CD14-positive monocyte (primary cell): ENCODE measurements around the gene CCNL1. TPM values are rescaled to one million over a fixed set of nuclear protein-coding genes. Genes with fewer than 3 reads are reported as not detected.

Experiments
- DNase-seq, 3 donors: peaks; one replicate each; pipeline ENCODE4 v3.0.0-alpha.2; 2011 to 2022
- H2AFZ ChIP-seq: 2 replicates; pipeline ENCODE4 v1.6.0; 2012; ENCODE audit warnings: mild to moderate bottlenecking, low read depth, low read length, inconsistent platforms; ENCODE audit not compliant: insufficient read depth, poor library complexity, severe bottlenecking
- H3K27ac ChIP-seq, 2 donors: 1 replicate in 1 of 2; 2 replicates in 1 of 2; pipeline ENCODE4 v1.5.1; 2012 to 2013; ENCODE audit warnings: low read length in 2 of 2, control low read depth in 1 of 2, inconsistent platforms in 1 of 2, low read depth in 1 of 2, mild to moderate bottlenecking in 1 of 2
- H3K27me3 ChIP-seq, 2 donors: one replicate each; pipeline versions ENCODE4 v1.6.0 to v1.6.1; 2011 to 2013; ENCODE audit warnings: low read length in 2 of 2; ENCODE audit not compliant: control insufficient read depth in 2 of 2, insufficient read depth in 2 of 2
- H3K36me3 ChIP-seq, 2 donors: replicated peaks in 1 of 2; 1 replicate in 1 of 2; 2 replicates in 1 of 2; pipeline versions ENCODE4 v1.5.1 to v1.6.1; 2012 to 2013; ENCODE audit warnings: low read length in 2 of 2, control low read depth in 1 of 2, inconsistent platforms in 1 of 2, mild to moderate bottlenecking in 1 of 2; ENCODE audit not compliant: insufficient read depth in 2 of 2, control insufficient read depth in 1 of 2
- H3K4me1 ChIP-seq, 2 donors: 1 replicate in 1 of 2; 2 replicates in 1 of 2; pipeline versions ENCODE4 v1.5.1 to v1.6.1; 2012 to 2013; ENCODE audit warnings: low read length in 2 of 2, control low read depth in 1 of 2, inconsistent platforms in 1 of 2, mild to moderate bottlenecking in 1 of 2, moderate library complexity in 1 of 2; ENCODE audit not compliant: insufficient read depth in 2 of 2, control insufficient read depth in 1 of 2
- H3K4me2 ChIP-seq: replicated peaks from 2 replicates; pipeline ENCODE3; 2012; ENCODE audit warnings: low read length, moderate library complexity, mild to moderate bottlenecking; ENCODE audit not compliant: poor library complexity, severe bottlenecking; ENCODE audit errors: extremely low read depth
- H3K4me3 ChIP-seq, 3 experiments: fragments of 200-600 bp in 1 of 3; sonication (generic) in 1 of 3; replicated peaks in 1 of 3; 1 replicate in 2 of 3; 2 replicates in 1 of 3; pipeline ENCODE4 v1.5.1; 2011 to 2013; ENCODE audit warnings: low read length in 3 of 3, mild to moderate bottlenecking in 3 of 3, control low read depth in 2 of 3, low read depth in 2 of 3, inconsistent platforms in 1 of 3, moderate library complexity in 1 of 3
- H3K79me2 ChIP-seq: 2 replicates; pipeline ENCODE4 v1.6.0; 2012; ENCODE audit warnings: mild to moderate bottlenecking, control low read depth, inconsistent platforms, low read length, moderate library complexity; ENCODE audit not compliant: insufficient read depth
- H3K9ac ChIP-seq: 2 replicates; pipeline ENCODE4 v1.6.0; 2017; ENCODE audit warnings: low read length, mild to moderate bottlenecking; ENCODE audit not compliant: insufficient read depth, poor library complexity, severe bottlenecking
- H3K9me3 ChIP-seq, 2 donors: replicated peaks in 1 of 2; 1 replicate in 1 of 2; 2 replicates in 1 of 2; pipeline versions ENCODE4 v1.5.1 to v1.6.1; 2012 to 2013; ENCODE audit warnings: low read length in 2 of 2, control low read depth in 1 of 2; ENCODE audit not compliant: control insufficient read depth in 1 of 2, insufficient read depth in 1 of 2
- H4K20me1 ChIP-seq: 2 replicates; pipeline ENCODE4 v1.6.0; 2012; ENCODE audit warnings: mild to moderate bottlenecking, low read length, control low read depth, moderate library complexity; ENCODE audit not compliant: insufficient read depth
- H3K27ac Mint-ChIP-seq, 7 donors: one replicate each; pipeline ENCODE4 v1.8.0; 2020; ENCODE audit warnings: mild to moderate bottlenecking in 7 of 7, mixed read lengths in 7 of 7, moderate library complexity in 6 of 7, inconsistent platforms in 2 of 7
- H3K27me3 Mint-ChIP-seq, 3 donors: one replicate each; pipeline ENCODE4 v1.8.0; 2021 to 2022; ENCODE audit warnings: low read depth in 3 of 3, mild to moderate bottlenecking in 3 of 3, mixed read lengths in 3 of 3, moderate library complexity in 3 of 3, inconsistent platforms in 1 of 3
- H3K36me3 Mint-ChIP-seq, 2 donors: one replicate each; pipeline ENCODE4 v1.8.0; 2020; ENCODE audit warnings: mixed read lengths in 2 of 2, inconsistent platforms in 1 of 2, mild to moderate bottlenecking in 1 of 2
- H3K4me1 Mint-ChIP-seq: one replicate; pipeline ENCODE4 v1.8.0; 2020; ENCODE audit warnings: mild to moderate bottlenecking, mixed read lengths
- H3K4me3 Mint-ChIP-seq, 2 donors: one replicate each; pipeline ENCODE4 v1.8.0; 2020; ENCODE audit warnings: mild to moderate bottlenecking in 2 of 2, mixed read lengths in 2 of 2, moderate library complexity in 1 of 2
- H3K9me3 Mint-ChIP-seq, 7 donors: one replicate each; pipeline ENCODE4 v1.8.0; 2020 to 2022; ENCODE audit warnings: mixed read lengths in 7 of 7, mild to moderate bottlenecking in 6 of 7, moderate library complexity in 6 of 7, inconsistent platforms in 2 of 7
- WGBS: methylation state at CpG from one replicate; pipeline ENCODE4 v1.1.5; 2013; ENCODE audit warnings: missing lambda C conversion rate; ENCODE audit not compliant: insufficient coverage; 5-methylcytosine and 5-hydroxymethylcytosine counted together
- intact Hi-C, 2 donors: fragments of 100-400 bp; cut with micrococcal nuclease; formaldehyde crosslinking; loops; one replicate each; pipeline versions ENCODE4 v1.15.0 to v1.15.1; 2023
- polyA plus RNA-seq, 3 donors: library from polyadenylated mRNA; depleted of rRNA in 1 of 3; unstranded in 2 of 3; stranded (reverse) in 1 of 3; fragments of 300-500 nt in 2 of 3; fragments of >200 nt in 1 of 3; fragmentation: Illumina TruSeq in 2 of 3; gene quantifications; 1 replicate in 2 of 3; 2 replicates in 1 of 3; pipeline ENCODE4 v1.2.3, GENCODE V29; 2012 to 2021
- TF ChIP-seq, protein P1 (sequence below): fragments of 200-600 bp; IDR thresholded peaks from one replicate; pipeline ENCODE4 v1.8.0; 2022; ENCODE audit warnings: antibody characterized with exemption, mild to moderate bottlenecking

The CCNL1 gene
- polyA plus RNA-seq, 3 donors, result 32.0 to 751 (median 42.3) TPM

DNA sequence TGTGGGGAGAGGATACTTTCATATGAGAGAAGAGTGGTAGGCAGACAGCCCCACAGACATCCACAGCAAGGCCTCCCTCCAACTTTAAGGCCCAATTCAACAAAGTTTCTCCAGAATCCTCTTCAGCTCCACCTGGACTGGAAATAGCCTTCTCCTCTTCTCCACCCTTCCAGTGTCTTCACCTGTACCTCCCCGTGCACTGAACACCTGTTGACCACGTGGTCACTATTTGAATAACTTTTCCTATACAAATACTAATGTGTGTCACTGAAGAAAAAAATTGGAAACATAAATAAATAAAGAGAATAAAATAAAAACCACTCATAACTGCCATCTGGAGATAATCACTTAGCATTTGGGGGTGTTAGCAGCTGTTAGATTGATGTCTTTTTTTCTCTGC, 52.9 kb downstream of the CCNL1 start:
- H3K27ac ChIP-seq, result no peak overlapping the region
- no CpG with 5 or more reads among the region's 2 CpGs for WGBS
- Mint-ChIP-seq H3K4me3 (no peak overlapping the region), H3K27me3 (peaks cover 2% of the 10 kb centered on the region in 3 donors), H3K9me3 (no peaks in the 10 kb centered on the region), H3K4me1 (peaks cover under 1% of the 10 kb centered on the region), H3K27ac (peak overlapping the region in 1 of 7 donors; percentile 46), H3K36me3 (no peaks in the 10 kb centered on the region)
- no peak overlapping the region for H3K4me2 ChIP-seq
- intact Hi-C loops, result no loop called here
- TF ChIP-seq, protein P1, sequence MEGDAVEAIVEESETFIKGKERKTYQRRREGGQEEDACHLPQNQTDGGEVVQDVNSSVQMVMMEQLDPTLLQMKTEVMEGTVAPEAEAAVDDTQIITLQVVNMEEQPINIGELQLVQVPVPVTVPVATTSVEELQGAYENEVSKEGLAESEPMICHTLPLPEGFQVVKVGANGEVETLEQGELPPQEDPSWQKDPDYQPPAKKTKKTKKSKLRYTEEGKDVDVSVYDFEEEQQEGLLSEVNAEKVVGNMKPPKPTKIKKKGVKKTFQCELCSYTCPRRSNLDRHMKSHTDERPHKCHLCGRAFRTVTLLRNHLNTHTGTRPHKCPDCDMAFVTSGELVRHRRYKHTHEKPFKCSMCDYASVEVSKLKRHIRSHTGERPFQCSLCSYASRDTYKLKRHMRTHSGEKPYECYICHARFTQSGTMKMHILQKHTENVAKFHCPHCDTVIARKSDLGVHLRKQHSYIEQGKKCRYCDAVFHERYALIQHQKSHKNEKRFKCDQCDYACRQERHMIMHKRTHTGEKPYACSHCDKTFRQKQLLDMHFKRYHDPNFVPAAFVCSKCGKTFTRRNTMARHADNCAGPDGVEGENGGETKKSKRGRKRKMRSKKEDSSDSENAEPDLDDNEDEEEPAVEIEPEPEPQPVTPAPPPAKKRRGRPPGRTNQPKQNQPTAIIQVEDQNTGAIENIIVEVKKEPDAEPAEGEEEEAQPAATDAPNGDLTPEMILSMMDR, result no peak
- no peaks in the 10 kb centered on the region for H3K9me3 ChIP-seq
- H2AFZ ChIP-seq, result no peak overlapping the region
- peaks cover 0 to 2% of the 10 kb centered on the region in 2 donors for H3K4me1 ChIP-seq
- no peaks in the 10 kb centered on the region for H3K79me2 ChIP-seq
- H4K20me1 ChIP-seq, result no peaks in the 10 kb centered on the region
- no peak overlapping the region for H3K9ac ChIP-seq
- DNase-seq, result no peak
- H3K27me3 ChIP-seq, result no peaks in the 10 kb centered on the region
- no peak overlapping the region for H3K4me3 ChIP-seq
- no peaks in the 10 kb centered on the region for H3K36me3 ChIP-seq

DNA sequence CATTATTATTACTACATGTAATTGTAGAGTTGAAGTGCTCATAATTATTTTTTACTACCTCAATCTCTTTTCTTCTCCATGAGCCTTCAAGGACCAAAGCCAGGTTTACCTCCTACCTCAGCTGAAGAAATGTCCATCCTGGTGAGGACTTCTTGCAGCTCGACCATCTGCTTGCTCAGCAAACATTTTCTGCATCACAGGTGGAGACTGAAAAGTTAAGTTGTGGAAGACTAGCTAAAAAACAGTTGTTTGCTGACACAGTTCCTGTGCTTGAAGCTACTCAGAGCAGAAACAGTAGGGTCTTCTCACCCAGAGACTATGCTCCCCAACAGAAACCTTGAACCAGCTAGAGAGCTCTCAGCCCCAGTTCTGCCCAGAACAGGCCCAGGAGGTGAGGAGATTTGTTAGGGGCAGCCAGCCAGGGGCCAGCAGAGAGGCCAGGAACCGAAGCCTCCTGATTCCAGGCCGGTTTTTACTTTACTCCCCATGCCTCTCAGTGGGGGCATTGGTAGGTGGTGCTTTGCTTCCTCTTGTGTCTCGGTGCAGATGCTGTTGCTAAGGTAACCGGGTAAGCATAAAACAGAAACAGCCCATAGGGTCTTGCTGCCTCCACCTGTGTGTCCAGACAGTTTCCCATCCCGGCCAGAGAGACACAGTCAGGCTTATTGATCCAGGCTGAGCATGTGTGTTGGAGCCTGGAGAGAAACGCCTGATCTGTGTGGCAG, 54.9 kb downstream of the CCNL1 start:
- Mint-ChIP-seq H3K36me3 (no peaks in the 10 kb centered on the region), H3K4me1 (peaks cover 13% of the 10 kb centered on the region)

More for the DNA sequence above, 54.9 kb downstream of the CCNL1 start:
- Mint-ChIP-seq H3K9me3 (no peaks in the 10 kb centered on the region), H3K27ac (no peak overlapping the region), H3K4me3 (no peak overlapping the region), H3K27me3 (peaks cover 2% of the 10 kb centered on the region in 3 donors)
- intact Hi-C loops, result no loop called here
- no peak for DNase-seq
- TF ChIP-seq, protein P1, result no peak
- Histone ChIP-seq H3K4me2 (no peak overlapping the region), H2AFZ (no peak overlapping the region), H3K79me2 (no peaks in the 10 kb centered on the region), H3K27me3 (no peaks in the 10 kb centered on the region), H3K4me1 (peaks cover 13 to 18% of the 10 kb centered on the region in 2 donors), H3K36me3 (no peaks in the 10 kb centered on the region), H3K27ac (no peak overlapping the region), H4K20me1 (no peaks in the 10 kb centered on the region), H3K4me3 (no peak overlapping the region), H3K9me3 (no peaks in the 10 kb centered on the region), H3K9ac (no peak overlapping the region)
- 26% methylated on average over 3 of the region's 7 CpGs for WGBS
